Loucy (cell line): ENCODE measurements around the gene RSRC1.

Experiments
- CTCF ChIP-seq: fragments of 200-600 bp; sonication (generic); conservative IDR thresholded peaks from 2 replicates; pipeline ENCODE4 v1.5.1; 2014; ENCODE audit warnings: mild to moderate bottlenecking, antibody characterized with exemption, low read length
- EZH2phosphoT487 ChIP-seq: fragments of 200-600 bp; IDR thresholded peaks from 2 replicates; pipeline ENCODE4 v1.6.1; 2018; ENCODE audit warnings: antibody characterized with exemption, mild to moderate bottlenecking, moderate library complexity, borderline replicate concordance

- no peak for TF ChIP-seq CTCF
- no peak for TF ChIP-seq EZH2phosphoT487
These were observed 458.9 kb downstream of the RSRC1 start for GRCh38 chr3:158568784-158569183.
